Frontal cortex (tissue), 4 donors: ENCODE data around the gene COL4A6. TPM values are rescaled to one million over a fixed set of nuclear protein-coding genes. Genes with fewer than 3 reads are reported as not detected.

ENCODE experiments used
- DNase-seq, 2 donors: peaks; one replicate each; pipeline ENCODE4 v3.0.0; 2012; ENCODE audit warnings: low spot score in 2 of 2
- FAIRE-seq: peaks from 2 replicates; lab custom pipeline; 2012; peaks lifted over from hg19 to GRCh38; lab: Jason Lieb, UNC
- total RNA-seq: library from RNA; depleted of rRNA; stranded (reverse); fragments of >200 nt; gene quantifications from one replicate; pipeline ENCODE4 v1.2.3, GENCODE V29; 2014
- donor health status: control.
- donor health status: control.
- donor health status: control.

Gene COL4A6
- total RNA-seq, 1 donor from 2014 or later: 2.0 TPM

GRCh38 chrX:108344216-108344615 lies 94.0 kb downstream of the COL4A6 start:
- DNase-seq (no peak), FAIRE-seq (no peak)

DNA sequence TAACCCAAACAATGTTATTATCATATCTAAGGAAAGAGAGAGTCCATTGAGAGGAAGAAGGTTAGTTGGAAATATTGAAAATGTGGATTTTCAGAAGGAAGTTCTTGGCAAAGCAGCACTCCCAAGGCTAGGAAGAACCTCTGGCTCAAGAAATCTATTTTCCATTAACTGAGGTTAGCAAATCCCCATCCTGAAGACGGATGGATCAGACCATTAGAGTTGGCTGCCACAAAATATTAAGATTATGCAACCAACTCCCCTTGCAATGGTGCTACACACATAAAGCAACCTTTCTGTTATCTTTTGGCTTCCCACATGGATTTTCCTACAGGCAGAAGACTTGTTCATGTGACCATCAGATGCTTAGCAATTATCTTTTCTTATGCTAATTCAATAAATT lies 96.3 kb downstream of the COL4A6 start:
- FAIRE-seq: no peak

GRCh38 chrX:108332281-108332680 lies 105.9 kb downstream of the COL4A6 start:
- FAIRE-seq (no peak), DNase-seq (no peak)

More for the DNA sequence above, 96.3 kb downstream of the COL4A6 start:
- DNase-seq: no peak

DNA sequence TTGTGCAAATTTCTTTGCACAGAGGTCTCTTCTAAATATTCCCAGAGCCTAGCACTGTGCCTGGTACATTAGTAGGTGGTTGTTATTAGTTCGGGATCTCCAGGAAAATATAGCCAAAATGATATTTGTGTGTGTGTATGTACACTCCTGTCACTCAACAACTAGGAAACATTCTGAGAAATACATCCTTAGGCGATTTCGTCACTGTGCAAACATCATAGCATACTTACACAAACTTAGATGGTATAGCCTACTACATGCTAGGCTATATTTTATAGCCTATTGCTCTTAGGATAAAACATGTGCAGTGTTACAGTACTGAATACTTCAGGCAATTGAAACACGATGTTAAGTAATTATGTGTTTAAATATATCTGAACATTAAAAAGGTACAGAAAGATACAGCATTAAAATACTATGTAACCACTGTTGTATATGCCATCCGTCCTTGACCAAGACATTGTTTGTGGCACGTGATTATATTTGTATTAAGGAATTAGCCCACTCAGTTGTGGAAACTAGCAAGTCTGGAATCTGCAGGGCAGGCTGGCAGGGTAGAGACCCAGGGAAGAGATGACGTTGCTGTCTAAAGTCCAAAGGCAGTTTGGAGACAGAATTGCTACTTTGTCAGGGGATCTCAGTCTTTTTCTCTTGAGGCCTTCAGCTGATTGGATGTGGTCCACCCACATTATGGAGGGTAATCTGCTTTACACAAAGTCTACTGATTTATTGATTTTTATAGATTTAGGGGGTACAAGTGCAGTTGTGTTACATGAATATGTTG lies 106.9 kb downstream of the COL4A6 start:
- FAIRE-seq (no peak), DNase-seq (no peak)

- DNase-seq: no peak
- no peak for FAIRE-seq
These were observed 114.5 kb downstream of the COL4A6 start for GRCh38 chrX:108323751-108324150.

DNA sequence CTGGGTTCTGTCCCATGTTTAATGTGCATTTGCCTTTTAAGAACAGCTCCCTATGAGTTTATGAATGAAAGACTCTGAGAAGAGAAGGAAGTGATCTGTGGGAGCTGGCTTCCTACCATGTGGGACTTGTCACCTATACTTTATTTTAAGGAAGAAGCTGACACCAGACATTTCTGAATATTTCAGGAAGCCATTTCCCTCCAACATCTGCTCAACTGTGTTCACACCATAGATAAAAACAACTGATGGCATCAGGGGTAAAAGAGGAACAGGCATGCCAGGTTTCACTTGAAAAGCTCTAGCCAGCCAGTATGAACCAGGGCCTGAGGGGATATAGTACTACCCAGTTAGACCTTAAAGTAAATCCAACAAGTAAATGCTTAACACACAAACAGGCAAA lies 116.0 kb downstream of the COL4A6 start:
- FAIRE-seq (no peak), DNase-seq (no peak)

DNA sequence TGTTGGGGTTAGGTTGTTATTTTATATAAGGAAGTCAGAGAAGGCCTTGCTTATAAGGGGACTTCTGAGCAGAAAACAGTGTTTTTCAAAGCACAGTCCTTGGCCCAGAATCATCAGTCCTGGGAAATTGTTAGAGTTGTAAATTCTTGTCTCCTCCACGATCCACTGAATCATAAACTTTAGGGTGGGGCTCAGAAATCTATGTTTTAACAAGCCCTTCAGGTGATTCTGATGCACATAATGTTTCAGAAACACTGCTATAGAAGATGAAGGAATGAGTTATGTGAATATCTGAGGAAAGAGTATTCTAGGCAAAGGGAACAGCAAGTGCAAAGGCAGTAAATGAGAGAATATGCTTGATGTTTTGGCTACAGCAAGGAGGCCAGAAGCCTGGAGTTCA lies 121.8 kb downstream of the COL4A6 start:
- FAIRE-seq (no peak), DNase-seq (no peak)

DNA sequence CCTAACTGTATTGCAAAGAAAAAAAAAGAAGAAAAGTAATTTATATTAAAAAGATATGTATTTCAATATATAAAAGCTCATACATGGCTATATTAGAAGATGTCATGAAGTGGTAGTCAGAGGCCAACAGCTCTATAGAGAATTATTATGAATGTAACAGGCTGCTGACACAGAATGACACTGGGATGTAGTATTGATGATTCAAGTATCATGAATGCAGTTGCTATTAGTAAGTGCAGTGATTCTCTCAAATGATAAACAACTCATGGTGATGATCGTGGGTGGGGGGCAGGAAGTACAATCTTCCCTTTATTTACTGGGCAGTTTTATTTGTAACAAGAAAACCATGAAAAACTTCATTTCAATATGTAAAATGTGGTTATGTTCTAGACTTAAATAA lies 124.6 kb downstream of the COL4A6 start:
- no peak for FAIRE-seq
- DNase-seq: no peak

DNA sequence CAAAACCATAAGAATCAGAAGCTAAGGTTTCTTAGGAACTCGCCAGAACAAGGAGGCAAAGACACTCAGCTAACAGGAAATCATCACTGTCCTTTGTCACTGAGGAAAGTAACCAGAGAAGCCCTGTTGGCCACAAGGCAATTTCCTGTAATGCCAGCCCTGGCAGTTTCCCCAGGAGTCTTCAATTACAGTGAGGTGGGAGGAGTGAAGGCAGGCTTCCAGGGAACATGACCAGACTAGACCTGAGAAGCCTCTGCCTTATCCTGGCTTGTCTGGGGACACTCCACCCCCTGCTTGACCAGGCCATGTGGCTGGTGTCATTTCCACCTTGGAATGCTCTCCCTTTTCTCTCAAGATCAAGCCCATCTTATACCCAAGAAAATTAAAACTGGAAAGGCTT lies 125.3 kb downstream of the COL4A6 start:
- no peak for FAIRE-seq
- DNase-seq: peak in 1 of 2 donors; percentile 1

DNA sequence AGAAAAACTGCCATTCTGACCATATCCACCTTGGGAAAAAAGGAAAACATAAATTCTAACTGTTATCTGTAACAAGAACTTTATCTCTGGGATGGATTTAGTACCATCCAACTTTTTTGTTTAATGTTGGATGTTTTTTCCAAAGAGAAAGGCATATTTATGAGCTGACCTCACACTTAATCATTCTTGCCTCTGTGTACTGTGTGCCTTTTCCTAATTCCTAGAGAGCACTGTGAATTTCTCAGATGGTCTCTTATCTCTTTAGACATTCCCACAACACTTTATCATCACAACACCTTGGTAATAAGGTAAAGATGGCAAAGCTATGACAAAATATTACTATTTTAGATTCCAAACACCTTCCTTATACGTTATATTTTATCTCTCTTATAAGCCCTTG lies 126.2 kb downstream of the COL4A6 start:
- DNase-seq (no peak), FAIRE-seq (no peak)

GRCh38 chrX:108310506-108310905 lies 127.7 kb downstream of the COL4A6 start:
- FAIRE-seq (no peak), DNase-seq (no peak)

DNA sequence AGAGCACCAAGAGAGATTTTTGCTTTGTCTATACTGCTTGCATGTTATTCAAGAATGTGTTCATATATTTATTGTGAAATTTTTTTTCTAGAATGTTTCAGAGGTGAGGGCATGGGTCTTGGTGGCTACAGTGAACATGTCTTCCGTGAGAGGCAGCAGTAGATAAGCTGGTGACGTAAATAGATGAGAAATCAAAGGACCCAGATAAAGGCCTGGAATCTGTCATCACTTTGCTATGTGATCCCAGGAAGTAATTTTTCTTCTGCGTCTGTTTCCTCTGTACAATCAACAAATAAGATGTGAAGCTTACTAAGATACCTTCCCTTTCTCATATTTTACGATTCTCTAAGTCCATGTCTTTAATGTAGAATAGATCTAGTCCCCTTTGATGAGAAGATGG lies 129.1 kb downstream of the COL4A6 start:
- FAIRE-seq: no peak
- DNase-seq: no peak

DNA sequence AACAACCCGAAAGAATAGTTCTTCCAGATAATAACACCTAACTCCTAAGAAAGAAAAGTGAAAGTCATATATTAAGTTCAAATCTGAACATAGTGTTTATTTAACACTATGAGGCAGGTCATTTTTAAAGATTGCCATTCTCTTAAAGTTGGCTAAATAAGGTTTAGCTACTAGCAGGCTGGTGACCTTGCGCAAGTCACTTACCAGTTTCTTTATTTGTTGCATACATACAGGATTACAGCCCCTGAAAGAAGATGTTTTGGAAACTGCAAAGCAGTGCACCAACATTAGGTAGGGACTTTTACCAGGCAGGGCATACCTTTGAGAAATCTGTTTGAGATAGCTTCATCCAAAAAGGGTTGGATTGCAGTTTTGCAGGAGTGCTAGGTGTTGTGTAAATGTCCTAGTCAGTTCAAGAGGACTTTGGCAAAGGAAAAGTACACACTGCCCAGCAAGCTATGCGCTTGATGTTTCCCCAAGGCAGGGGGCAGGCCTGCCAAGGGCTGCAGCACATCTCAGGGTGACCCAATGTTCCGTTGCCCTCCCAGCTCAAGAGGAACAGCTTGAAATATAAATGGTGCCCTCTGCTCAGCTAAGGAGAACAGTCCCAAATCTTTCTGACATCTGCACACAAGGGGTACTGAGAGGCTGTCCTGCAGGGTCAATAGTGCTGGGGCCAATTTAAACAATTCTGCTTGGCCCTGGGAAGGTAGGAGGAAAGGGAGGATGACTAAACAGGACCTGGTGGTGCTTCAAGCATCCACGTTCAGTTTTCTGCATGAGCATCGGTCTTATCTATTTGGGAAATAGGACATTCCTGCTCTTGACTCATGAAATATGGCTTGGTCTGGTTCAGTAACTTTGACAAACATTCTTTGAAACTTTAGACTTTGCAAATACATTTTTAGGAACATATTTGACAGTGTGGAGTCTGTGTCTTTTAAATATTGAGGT lies 130.8 kb downstream of the COL4A6 start:
- no peak for FAIRE-seq
- no peak for DNase-seq

DNA sequence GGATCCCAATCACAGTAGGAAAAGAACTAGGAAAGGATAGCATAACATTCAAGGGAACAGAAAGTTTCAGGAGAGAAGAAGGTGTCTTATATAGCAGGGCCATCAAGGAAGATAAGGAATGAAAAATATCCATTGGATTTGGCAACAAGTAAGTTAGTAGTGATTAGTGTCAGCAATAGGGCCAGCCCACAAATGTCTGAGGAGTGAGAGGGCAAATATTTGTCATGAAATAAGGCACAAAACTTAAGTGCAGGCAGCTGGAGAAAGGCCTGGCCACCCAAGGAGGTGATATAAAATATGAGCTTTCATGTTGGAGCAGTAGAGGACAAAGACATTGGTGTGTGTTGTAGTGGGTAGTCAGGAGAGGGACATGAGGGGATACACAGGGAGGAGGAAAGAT lies 132.1 kb downstream of the COL4A6 start:
- DNase-seq (no peak), FAIRE-seq (no peak)

DNA sequence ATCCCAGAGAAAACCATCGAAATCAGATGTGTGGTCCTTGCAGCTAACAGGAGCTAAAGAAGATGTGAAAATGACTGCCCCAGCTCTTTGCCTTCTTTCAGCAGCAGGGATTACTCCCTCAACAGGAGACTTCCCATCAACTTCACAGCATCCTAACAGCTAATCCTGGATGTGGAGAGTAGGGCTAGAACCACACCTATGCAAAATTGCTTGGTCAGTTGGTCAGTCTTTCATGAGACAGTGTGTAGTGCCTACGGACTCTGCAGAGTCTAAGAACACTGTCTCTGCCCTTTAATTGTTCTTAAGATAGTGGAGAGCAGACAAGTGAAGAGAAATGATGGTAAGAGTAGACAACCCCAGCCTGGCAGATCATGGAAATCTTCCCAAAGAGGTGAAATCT lies 133.5 kb downstream of the COL4A6 start:
- FAIRE-seq: no peak
- DNase-seq: no peak

DNA sequence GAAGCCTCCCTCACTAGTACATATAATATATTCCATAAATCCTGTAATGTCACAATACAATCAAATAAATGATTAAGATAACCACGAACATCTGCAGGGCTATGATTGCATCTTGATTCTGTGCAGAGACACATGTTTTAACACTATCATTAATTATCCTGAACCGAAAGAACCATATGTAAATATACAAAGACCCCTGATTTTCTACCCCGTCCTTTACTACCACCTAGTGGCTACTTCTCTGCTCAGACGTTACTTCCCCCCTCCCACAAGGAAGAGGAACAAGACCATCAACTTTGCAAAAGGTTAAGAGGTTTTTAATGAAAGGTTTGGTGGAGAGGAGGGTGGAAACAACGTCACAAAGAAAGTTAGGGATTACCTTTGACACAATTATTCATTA lies 134.0 kb downstream of the COL4A6 start:
- DNase-seq (no peak), FAIRE-seq (no peak)

DNA sequence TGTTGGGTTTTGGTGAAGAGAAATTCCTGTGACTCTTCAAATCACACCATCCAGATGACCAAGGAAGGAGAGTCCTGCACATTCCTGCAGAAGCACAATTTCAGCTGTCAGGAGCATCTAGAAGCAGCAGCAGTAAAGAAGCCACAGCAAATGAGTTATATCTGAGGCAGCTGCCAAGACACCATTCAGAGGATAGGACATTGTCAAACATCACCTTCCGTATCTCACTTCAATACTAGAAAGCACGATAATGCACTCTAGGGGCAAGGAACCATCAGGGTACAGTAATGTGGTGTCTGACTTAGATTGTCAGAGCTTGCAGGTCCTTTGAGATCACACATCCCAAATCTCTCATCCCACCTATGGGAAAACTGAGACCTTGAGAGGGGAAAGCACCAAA lies 134.5 kb downstream of the COL4A6 start:
- FAIRE-seq (no peak), DNase-seq (no peak)

DNA sequence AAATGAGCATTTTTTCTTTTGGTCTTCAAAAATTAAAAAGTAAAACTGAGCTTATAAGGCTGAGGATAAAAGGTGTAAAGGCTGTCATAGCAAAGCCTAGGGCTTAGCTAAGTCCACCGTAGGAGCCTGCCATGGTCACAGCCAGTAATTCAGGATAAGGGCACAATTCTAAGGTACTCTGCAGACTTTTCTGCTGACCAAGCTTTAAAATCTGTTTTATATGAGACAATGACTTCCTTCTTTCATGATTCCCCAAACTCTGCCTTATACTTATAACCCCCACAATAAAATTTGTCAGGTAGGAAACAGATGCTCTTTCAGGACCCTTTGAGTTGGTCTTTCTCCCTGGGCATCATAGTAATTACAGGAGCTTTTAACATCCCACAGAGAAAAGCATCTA lies 138.5 kb downstream of the COL4A6 start:
- DNase-seq (no peak), FAIRE-seq (no peak)

- no peak for FAIRE-seq
- DNase-seq: no peak
These were observed 139.1 kb downstream of the COL4A6 start for GRCh38 chrX:108299101-108299591.

DNA sequence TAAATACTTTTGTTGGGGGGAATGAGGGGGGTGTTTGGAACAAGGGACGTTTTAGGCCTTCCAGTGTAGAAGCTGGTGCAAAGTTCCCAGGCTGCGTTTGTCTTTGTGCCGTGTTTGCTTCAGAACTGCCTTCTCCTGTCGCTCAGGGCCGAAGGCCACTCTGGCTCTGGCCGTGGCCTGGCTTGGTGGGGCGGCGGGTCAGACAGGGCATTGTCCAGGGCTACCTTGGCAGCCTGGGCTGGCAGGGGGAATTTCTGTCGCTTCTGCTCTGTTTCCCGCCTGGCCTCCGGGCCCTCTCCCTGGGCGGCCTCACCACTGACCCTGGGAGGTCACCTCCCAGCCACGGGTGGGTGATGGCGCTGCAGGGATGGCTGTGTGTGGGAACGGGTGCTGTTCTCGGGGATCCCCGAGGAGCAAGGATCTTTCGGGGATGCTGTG lies 140.0 kb downstream of the COL4A6 start:
- FAIRE-seq (no peak), DNase-seq (no peak)

- DNase-seq (no peak), FAIRE-seq (no peak)
These were observed 140.9 kb downstream of the COL4A6 start for GRCh38 chrX:108297290-108297689.
